HCT116 (cell line): ENCODE measurements around the gene SLK. TPM values are rescaled to one million over a fixed set of nuclear protein-coding genes. Genes with fewer than 3 reads are reported as not detected.

Experiments
- ATAC-seq: fragments of 200-7000 bp; cut with Tn5 transposase; 2 replicates; pipeline ENCODE4 v1.9.1; 2020; ENCODE audit warnings: mild to moderate bottlenecking, moderate library complexity
- BruUV-seq: library from RNA; stranded (reverse); fragments of 400-500 nt; replicated peaks from 2 replicates; lab custom pipeline; 2021; lab: Mats Ljungman, UMichigan
- CTCF ChIA-PET: fragments of 300-600 bp; sonication (Branson Sonifier 250); formaldehyde crosslinking; loops from one replicate; lab custom pipeline; 2021; ENCODE audit warnings: antibody characterized with exemption; lab: Charles Lee
- POLR2A ChIA-PET: fragments of 300-600, 350-600 bp; sonication (Branson Sonifier 250); formaldehyde crosslinking; loops from one replicate; lab custom pipeline; 2021; ENCODE audit warnings: antibody characterized with exemption; lab: Charles Lee
- RAD21 ChIA-PET, 2 experiments: fragments of 300-600 bp; sonication (Branson Sonifier 250); formaldehyde crosslinking; loops; one replicate each; lab custom pipeline; 2023; ENCODE audit warnings: low total read pairs in 2 of 2; ENCODE audit not compliant: uncharacterized antibody in 2 of 2, unreplicated experiment in 2 of 2, low non-redundant PET in 1 of 2; lab: Charles Lee
- DNase-seq: peaks from one replicate; pipeline ENCODE4 v3.0.0-alpha.2; 2010; ENCODE audit warnings: low read depth, low spot score
- H2AFZ ChIP-seq: fragments of 200-600 bp; shearing (Covaris generic), sonication (generic); 2 replicates; pipeline ENCODE4 v1.6.1; 2017; ENCODE audit warnings: low read depth, mixed run types, mixed read lengths, antibody characterized with exemption, low read length; ENCODE audit not compliant: poor library complexity, severe bottlenecking
- H3K27ac ChIP-seq: 2 replicates; pipeline ENCODE4 v1.5.1; 2012; ENCODE audit warnings: low read depth, low read length
- H3K27me3 ChIP-seq: fragments of 200-600 bp; sonication (generic); 2 replicates; pipeline ENCODE4 v1.6.1; 2016; ENCODE audit warnings: mixed run types, low read length, mixed read lengths; ENCODE audit not compliant: insufficient read depth
- H3K36me3 ChIP-seq, 2 experiments: fragments of 200-500 bp in 1 of 2; fragments of 200-600 bp in 1 of 2; sonication (Bioruptor generic) in 1 of 2; sonication (generic) in 1 of 2; 2 replicates each; pipeline versions ENCODE4 v1.5.1 to v1.6.1; 2014 to 2016; ENCODE audit warnings: low read length in 2 of 2, inconsistent platforms in 1 of 2, mixed read lengths in 1 of 2, mixed run types in 1 of 2; ENCODE audit not compliant: insufficient read depth in 2 of 2, control insufficient read depth in 1 of 2
- H3K4me1 ChIP-seq, 2 experiments: fragments of 200-600 bp in 1 of 2; sonication (generic) in 1 of 2; 2 replicates each; pipeline versions ENCODE4 v1.5.1 to v1.6.1; 2012 to 2017; ENCODE audit warnings: low read length in 2 of 2, inconsistent platforms in 1 of 2, mild to moderate bottlenecking in 1 of 2, mixed read lengths in 1 of 2, mixed run types in 1 of 2, moderate library complexity in 1 of 2; ENCODE audit not compliant: insufficient read depth in 2 of 2, control insufficient read depth in 1 of 2
- H3K4me2 ChIP-seq: fragments of 200-600 bp; sonication (generic); 2 replicates; pipeline ENCODE4 v1.6.1; 2017; ENCODE audit warnings: mixed run types, low read length, mixed read lengths
- H3K4me3 ChIP-seq, 2 experiments: fragments of 200-600 bp in 1 of 2; sonication (generic) in 1 of 2; replicated peaks in 1 of 2; 2 replicates each; pipeline ENCODE4 v1.5.1; 2011 to 2016; ENCODE audit warnings: low read length in 2 of 2, control low read depth in 1 of 2, low read depth in 1 of 2, mild to moderate bottlenecking in 1 of 2, mixed read lengths in 1 of 2, mixed run types in 1 of 2
- H3K79me2 ChIP-seq: fragments of 200-600 bp; sonication (generic); 2 replicates; pipeline ENCODE4 v1.6.1; 2017; ENCODE audit warnings: mild to moderate bottlenecking, mixed run types, low read length, moderate library complexity, mixed read lengths; ENCODE audit not compliant: insufficient read depth
- H3K9ac ChIP-seq: fragments of 200-600 bp; sonication (generic); 2 replicates; pipeline ENCODE4 v1.6.1; 2016; ENCODE audit warnings: low read length, mixed read lengths
- H3K9me2 ChIP-seq: fragments of 200-600 bp; sonication (generic), shearing (Covaris generic); 2 replicates; pipeline ENCODE4 v1.6.1; 2017; ENCODE audit warnings: mixed run types, mild to moderate bottlenecking, moderate library complexity; ENCODE audit not compliant: insufficient read depth
- H3K9me3 ChIP-seq, 2 experiments: fragments of 200-500 bp in 1 of 2; fragments of 200-600 bp in 1 of 2; sonication (Bioruptor generic) in 1 of 2; sonication (generic) in 1 of 2; 2 replicates each; pipeline ENCODE4 v1.6.1; 2014 to 2017; ENCODE audit warnings: low read length in 2 of 2, mixed read lengths in 2 of 2, inconsistent platforms in 1 of 2, low read depth in 1 of 2, mild to moderate bottlenecking in 1 of 2, mixed run types in 1 of 2, moderate library complexity in 1 of 2; ENCODE audit not compliant: control insufficient read depth in 1 of 2, insufficient read depth in 1 of 2
- H4K20me1 ChIP-seq: fragments of 200-600 bp; sonication (generic), shearing (Covaris generic); 2 replicates; pipeline ENCODE4 v1.6.1; 2017; ENCODE audit warnings: mixed run types, mild to moderate bottlenecking, moderate library complexity; ENCODE audit not compliant: insufficient read depth
- CBX3 ChIP-seq: IDR thresholded peaks from 2 replicates; pipeline ENCODE4 v1.6.1; 2012; ENCODE audit warnings: low read depth
- CEBPB ChIP-seq: IDR thresholded peaks from 2 replicates; pipeline ENCODE4 v1.6.1; 2012; ENCODE audit warnings: low read depth
- EGR1 ChIP-seq: IDR thresholded peaks from 2 replicates; pipeline ENCODE4 v1.6.1; 2012; ENCODE audit warnings: low read depth
- EZH2phosphoT487 ChIP-seq: fragments of 200-600 bp; IDR thresholded peaks from 2 replicates; pipeline ENCODE4 v1.6.1; 2018; ENCODE audit warnings: antibody characterized with exemption, borderline replicate concordance
- FOSL1 ChIP-seq: IDR thresholded peaks from 2 replicates; pipeline ENCODE4 v1.6.1; 2012; ENCODE audit warnings: low read depth
- JUND ChIP-seq: IDR thresholded peaks from 2 replicates; pipeline ENCODE4 v1.6.1; 2012
- POLR2A ChIP-seq: IDR thresholded peaks from 2 replicates; pipeline ENCODE4 v1.7.0; 2011; ENCODE audit warnings: borderline replicate concordance; ENCODE audit not compliant: insufficient read depth, insufficient read length; ENCODE audit errors: extremely low read depth
- SIN3A ChIP-seq: IDR thresholded peaks from 2 replicates; pipeline ENCODE4 v1.6.1; 2012; ENCODE audit warnings: low read depth
- SRF ChIP-seq: IDR thresholded peaks from 2 replicates; pipeline ENCODE4 v1.6.1; 2012; ENCODE audit warnings: low read depth
- TCF7L2 ChIP-seq: IDR thresholded peaks from 2 replicates; pipeline ENCODE4 v1.7.0; 2011; ENCODE audit warnings: borderline replicate concordance, inconsistent platforms; ENCODE audit not compliant: insufficient read depth, insufficient read length; ENCODE audit errors: extremely low read depth
- YY1 ChIP-seq: IDR thresholded peaks from 2 replicates; pipeline ENCODE4 v1.6.1; 2011; ENCODE audit warnings: low read length, low read depth, moderate library complexity, mild to moderate bottlenecking; ENCODE audit not compliant: insufficient replicate concordance; ENCODE audit errors: extremely low read depth
- ZBTB33 ChIP-seq: IDR thresholded peaks from 2 replicates; pipeline ENCODE4 v1.6.1; 2011; ENCODE audit warnings: mild to moderate bottlenecking, low read length, moderate library complexity; ENCODE audit not compliant: insufficient replicate concordance; ENCODE audit errors: extremely low read depth
- ZFX ChIP-seq: fragments of 450-650 bp; IDR thresholded peaks from 2 replicates; pipeline ENCODE4 v1.6.1; 2017
- ZNF274 ChIP-seq: fragments of 200-500 bp; sonication (Bioruptor generic); IDR thresholded peaks from 2 replicates; pipeline ENCODE4 v1.6.1; 2014; ENCODE audit warnings: mild to moderate bottlenecking, low read depth, low read length, inconsistent platforms
- intact Hi-C: fragments of 100-400 bp; cut with micrococcal nuclease; formaldehyde crosslinking; loops from 2 replicates; pipeline ENCODE4 v1.10.0; 2022
- total RNA-seq: library from RNA; stranded (reverse); gene quantifications from one replicate; pipeline ENCODE4 v1.2.1, GENCODE V29; 2021; ENCODE audit not compliant: unreplicated experiment
- TF ChIP-seq, protein P1 (sequence below): IDR thresholded peaks from 2 replicates; pipeline ENCODE4 v1.6.1; 2012; ENCODE audit warnings: low read depth

SLK gene
- total RNA-seq, 1 experiment from 2014 or later, result 44.2 TPM

GRCh38 chr10:104041891-104042535 is 75.1 kb downstream of the SLK start:
- no peaks in the 10 kb centered on the region for H3K9me3 ChIP-seq
- CTCF ChIA-PET, result interaction anchor here (0.6 kb wide), 1 partner anchor 233 kb away, joined by 3 read pairs; no protein-coding TSS in a partner anchor

More at GRCh38 chr10:104041891-104042535, 75.1 kb downstream of the SLK start:
- ChIA-PET RAD21 (no interaction called here), POLR2A (no interaction called here)
- H3K79me2 ChIP-seq, result no peaks in the 10 kb centered on the region
- H3K27ac ChIP-seq, result no peak overlapping the region
- H3K9me2 ChIP-seq, result no peaks in the 10 kb centered on the region
- ATAC-seq, result no peak
- H3K4me2 ChIP-seq, result no peak overlapping the region
- H4K20me1 ChIP-seq, result no peaks in the 10 kb centered on the region
- BruUV-seq, result no TSS peak
- H3K27me3 ChIP-seq, result no peaks in the 10 kb centered on the region
- no peak overlapping the region for H3K4me3 ChIP-seq
- no peaks in the 10 kb centered on the region for H3K36me3 ChIP-seq
- H3K4me1 ChIP-seq, result peaks cover 0 to 16% of the 10 kb centered on the region in 2 experiments; a peak in 2 of 4 replicates
- no peak overlapping the region for H2AFZ ChIP-seq
- no peak for TF ChIP-seq YY1
- no peak for TF ChIP-seq FOSL1
- no peak for TF ChIP-seq JUND
- no peak for TF ChIP-seq EGR1
- no peak for TF ChIP-seq EZH2phosphoT487
- TF ChIP-seq SRF, result no peak
- TF ChIP-seq, protein P1, sequence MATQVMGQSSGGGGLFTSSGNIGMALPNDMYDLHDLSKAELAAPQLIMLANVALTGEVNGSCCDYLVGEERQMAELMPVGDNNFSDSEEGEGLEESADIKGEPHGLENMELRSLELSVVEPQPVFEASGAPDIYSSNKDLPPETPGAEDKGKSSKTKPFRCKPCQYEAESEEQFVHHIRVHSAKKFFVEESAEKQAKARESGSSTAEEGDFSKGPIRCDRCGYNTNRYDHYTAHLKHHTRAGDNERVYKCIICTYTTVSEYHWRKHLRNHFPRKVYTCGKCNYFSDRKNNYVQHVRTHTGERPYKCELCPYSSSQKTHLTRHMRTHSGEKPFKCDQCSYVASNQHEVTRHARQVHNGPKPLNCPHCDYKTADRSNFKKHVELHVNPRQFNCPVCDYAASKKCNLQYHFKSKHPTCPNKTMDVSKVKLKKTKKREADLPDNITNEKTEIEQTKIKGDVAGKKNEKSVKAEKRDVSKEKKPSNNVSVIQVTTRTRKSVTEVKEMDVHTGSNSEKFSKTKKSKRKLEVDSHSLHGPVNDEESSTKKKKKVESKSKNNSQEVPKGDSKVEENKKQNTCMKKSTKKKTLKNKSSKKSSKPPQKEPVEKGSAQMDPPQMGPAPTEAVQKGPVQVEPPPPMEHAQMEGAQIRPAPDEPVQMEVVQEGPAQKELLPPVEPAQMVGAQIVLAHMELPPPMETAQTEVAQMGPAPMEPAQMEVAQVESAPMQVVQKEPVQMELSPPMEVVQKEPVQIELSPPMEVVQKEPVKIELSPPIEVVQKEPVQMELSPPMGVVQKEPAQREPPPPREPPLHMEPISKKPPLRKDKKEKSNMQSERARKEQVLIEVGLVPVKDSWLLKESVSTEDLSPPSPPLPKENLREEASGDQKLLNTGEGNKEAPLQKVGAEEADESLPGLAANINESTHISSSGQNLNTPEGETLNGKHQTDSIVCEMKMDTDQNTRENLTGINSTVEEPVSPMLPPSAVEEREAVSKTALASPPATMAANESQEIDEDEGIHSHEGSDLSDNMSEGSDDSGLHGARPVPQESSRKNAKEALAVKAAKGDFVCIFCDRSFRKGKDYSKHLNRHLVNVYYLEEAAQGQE, result no peak
- TF ChIP-seq ZFX, result no peak
- TF ChIP-seq SIN3A, result no peak
- TF ChIP-seq CEBPB, result no peak
- TF ChIP-seq ZBTB33, result no peak
- TF ChIP-seq ZNF274, result no peak
- TF ChIP-seq CBX3, result no peak
- no peak for TF ChIP-seq POLR2A
- no peak for TF ChIP-seq TCF7L2
- no peak for DNase-seq
- H3K9ac ChIP-seq, result no peak overlapping the region
- intact Hi-C loops, result no loop called here
